GM18499 (cell line): ENCODE measurements around the gene LIN7A.

Source experiments
- ATAC-seq: cut with Tn5 transposase; IDR thresholded peaks from one replicate; pipeline ENCODE4 v1.9.1; 2021; ENCODE audit warnings: moderate number of reproducible peaks; ENCODE audit not compliant: insufficient read depth, unreplicated experiment

The LIN7A gene

GRCh38 chr12:80861641-80862378 is 75.9 kb downstream of the LIN7A start:
- no peak for ATAC-seq

- no peak for ATAC-seq
Measured at GRCh38 chr12:80860928-80861327, 76.8 kb downstream of the LIN7A start.

GRCh38 chr12:80860206-80860605 is 77.5 kb downstream of the LIN7A start:
- no peak for ATAC-seq

- no peak for ATAC-seq
Measured at GRCh38 chr12:80858356-80858755, 79.4 kb downstream of the LIN7A start.

GRCh38 chr12:80857311-80857710 is 80.4 kb downstream of the LIN7A start:
- no peak for ATAC-seq

- no peak for ATAC-seq
Measured at GRCh38 chr12:80849337-80849736, 88.4 kb downstream of the LIN7A start.

- no peak for ATAC-seq
Measured at GRCh38 chr12:80848858-80849257, 88.9 kb downstream of the LIN7A start.

- ATAC-seq, result no peak
Measured at GRCh38 chr12:80847575-80847974, 90.2 kb downstream of the LIN7A start.

GRCh38 chr12:80846952-80847351 is 90.8 kb downstream of the LIN7A start:
- no peak for ATAC-seq

- ATAC-seq, result no peak
Measured at GRCh38 chr12:80845639-80846038, 92.1 kb downstream of the LIN7A start.

GRCh38 chr12:80843969-80844368 is 93.8 kb downstream of the LIN7A start:
- no peak for ATAC-seq

- no peak for ATAC-seq
Measured at GRCh38 chr12:80838708-80839107, 99.0 kb downstream of the LIN7A start.

- no peak for ATAC-seq
Measured at GRCh38 chr12:80838024-80838658, 99.6 kb downstream of the LIN7A start.

- ATAC-seq, result no peak
Measured at GRCh38 chr12:80837342-80837978, 100.3 kb downstream of the LIN7A start.

GRCh38 chr12:80834724-80835123 is 103.0 kb downstream of the LIN7A start:
- ATAC-seq, result no peak

GRCh38 chr12:80830533-80831088 is 107.1 kb downstream of the LIN7A start:
- no peak for ATAC-seq

GRCh38 chr12:80829767-80830166 is 108.0 kb downstream of the LIN7A start:
- no peak for ATAC-seq

- no peak for ATAC-seq
Measured at GRCh38 chr12:80825506-80825905, 112.2 kb downstream of the LIN7A start.

- no peak for ATAC-seq
Measured at GRCh38 chr12:80823393-80823792, 114.3 kb downstream of the LIN7A start.

- no peak for ATAC-seq
Measured at GRCh38 chr12:80821513-80822000, 116.2 kb downstream of the LIN7A start.

GRCh38 chr12:80818878-80819277 is 118.9 kb downstream of the LIN7A start:
- no peak for ATAC-seq
